GM18507 (cell line): ENCODE measurements around the gene DCXR.

Experiments used
- DNase-seq: peaks from one replicate; pipeline ENCODE4 v3.0.0; 2011; ENCODE audit warnings: low read depth; ENCODE audit not compliant: insufficient read length; ENCODE audit errors: extremely low spot score
- FAIRE-seq: peaks from 2 replicates; lab custom pipeline; 2011; peaks lifted over from hg19 to GRCh38; lab: Jason Lieb, UNC

Gene DCXR

DNA sequence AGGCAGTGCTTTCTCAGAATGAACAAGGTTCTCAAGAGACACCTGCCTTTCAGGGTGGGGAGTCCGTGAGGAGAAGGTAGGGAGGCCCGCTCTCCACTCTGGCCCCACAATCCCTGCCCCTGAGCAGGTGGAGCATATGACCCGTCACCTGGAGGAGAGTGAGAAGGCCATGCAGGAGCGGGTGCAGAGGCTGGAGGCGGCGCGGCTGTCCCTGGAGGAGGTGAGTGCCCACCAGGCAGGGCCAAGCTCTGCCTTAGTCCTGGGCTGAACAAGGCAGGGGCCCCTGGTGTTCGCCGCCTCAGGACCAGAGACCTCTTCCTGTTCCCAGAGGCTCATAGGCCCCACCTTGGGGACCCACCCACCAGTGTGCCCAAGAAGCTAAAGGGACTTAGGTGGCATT, 8.5 kb downstream of the DCXR start:
- FAIRE-seq (no peak), DNase-seq (no peak)

DNA sequence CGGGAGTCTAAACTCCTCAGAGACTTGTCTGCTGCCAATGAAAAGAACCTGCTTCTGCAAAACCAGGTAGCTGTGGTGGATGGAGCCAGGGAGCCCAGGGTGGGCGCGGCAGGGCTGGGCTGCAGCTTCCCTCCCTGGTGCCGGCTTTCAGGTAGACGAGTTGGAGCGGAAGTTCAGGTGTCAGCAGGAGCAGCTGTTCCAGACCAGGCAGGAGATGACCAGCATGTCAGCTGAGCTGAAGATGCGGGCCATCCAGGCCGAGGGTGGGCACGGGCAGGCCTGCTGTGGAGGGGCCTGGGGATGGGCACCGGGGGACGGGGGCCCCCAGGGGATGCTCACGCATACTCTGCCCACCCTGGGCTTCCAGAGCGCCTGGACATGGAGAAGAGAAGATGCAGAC, 9.3 kb downstream of the DCXR start:
- FAIRE-seq (no peak), DNase-seq (no peak)

DNA sequence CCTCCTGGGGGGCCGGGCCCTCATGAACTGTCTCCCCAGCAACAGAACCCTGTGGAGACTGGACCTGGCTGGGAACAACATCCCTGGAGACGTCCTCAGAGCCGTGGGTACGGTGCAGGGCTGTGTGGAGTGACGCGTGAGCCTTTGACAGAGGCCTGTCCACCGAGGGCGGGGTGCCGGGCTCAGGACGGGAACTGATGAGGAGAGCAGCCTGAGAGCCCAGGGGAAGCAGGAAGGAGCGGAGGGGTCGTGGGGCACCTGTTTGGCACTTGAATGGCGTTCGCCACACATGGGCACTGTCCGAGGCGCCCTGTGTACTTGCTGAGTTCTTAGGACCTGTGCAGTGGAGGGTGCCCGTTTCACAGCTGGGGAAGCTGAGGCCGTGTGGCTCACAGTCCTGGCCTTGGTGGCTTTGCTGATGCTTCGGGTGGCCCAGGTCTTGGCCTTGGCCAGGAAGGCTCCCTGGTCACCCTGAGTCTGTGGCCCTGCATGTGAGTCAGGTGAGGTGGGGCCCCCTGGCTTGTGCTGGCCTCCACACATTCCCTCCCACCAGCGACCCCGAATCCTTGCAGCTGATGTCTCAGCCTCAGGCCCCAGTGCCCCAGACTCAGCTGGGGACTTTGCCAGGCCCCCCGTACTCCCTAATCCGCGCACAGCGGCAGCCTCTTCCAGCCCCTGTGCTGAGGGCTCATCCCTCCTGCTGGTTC, 11.9 kb downstream of the DCXR start:
- DNase-seq, result no peak
- FAIRE-seq, result no peak

DNA sequence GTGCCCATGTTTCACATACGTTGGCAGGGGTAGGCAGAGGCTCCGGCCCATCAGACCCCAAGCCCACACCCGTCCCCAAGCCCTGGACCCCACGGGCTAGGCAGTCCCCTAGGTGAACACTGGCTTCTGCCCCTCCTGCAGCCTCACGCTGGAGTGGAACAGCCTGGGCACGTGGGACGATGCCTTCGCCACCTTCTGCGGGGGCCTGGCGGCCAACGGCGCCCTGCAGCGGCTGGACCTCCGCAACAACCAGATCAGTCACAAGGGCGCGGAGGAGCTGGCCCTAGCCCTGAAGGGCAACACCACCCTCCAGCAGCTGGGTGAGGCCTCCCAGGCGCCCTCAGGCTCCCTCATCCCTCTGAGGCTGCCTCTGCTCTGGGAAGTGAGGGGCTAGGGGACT, 12.6 kb downstream of the DCXR start:
- FAIRE-seq (no peak), DNase-seq (no peak)

DNA sequence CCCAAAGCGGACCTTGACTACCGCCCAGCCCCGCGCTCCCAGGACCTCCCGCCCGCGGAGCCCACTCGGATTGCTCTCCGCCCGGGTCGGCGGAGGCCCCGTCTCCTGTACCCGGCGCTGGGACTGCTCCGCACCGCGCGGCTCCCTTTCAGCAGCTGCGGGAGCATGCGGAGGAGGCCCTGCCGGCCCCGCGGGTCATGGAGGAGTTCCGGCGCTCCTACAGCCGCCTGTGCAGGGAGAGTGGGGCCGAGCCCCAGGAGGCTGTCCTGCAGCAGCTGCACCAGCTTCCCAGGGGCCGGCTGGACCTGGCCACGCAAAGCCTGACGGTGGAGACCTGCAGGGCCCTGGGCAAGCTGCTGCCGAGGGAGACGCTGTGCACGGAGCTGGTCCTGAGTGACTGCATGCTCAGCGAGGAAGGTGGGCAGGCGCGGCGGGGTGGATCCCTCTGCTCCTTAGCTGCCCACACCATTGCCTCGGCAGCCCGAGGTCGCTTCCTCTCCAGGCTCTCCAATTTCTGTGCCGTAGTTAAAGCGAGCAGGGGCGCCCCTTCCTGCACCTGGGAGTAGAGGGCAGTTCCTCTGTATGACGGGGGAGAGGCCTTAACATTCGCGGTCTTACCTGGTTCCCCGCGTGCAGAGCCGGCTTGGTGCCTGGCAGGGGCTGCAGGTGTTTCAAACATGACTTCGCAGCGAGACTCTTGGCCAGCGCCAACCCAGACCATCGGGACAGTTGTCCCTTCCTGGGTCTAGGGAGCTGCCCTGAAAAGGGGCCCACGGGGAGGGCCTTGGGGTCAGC, 13.9 kb downstream of the DCXR start:
- DNase-seq (no peak), FAIRE-seq (no peak)

DNA sequence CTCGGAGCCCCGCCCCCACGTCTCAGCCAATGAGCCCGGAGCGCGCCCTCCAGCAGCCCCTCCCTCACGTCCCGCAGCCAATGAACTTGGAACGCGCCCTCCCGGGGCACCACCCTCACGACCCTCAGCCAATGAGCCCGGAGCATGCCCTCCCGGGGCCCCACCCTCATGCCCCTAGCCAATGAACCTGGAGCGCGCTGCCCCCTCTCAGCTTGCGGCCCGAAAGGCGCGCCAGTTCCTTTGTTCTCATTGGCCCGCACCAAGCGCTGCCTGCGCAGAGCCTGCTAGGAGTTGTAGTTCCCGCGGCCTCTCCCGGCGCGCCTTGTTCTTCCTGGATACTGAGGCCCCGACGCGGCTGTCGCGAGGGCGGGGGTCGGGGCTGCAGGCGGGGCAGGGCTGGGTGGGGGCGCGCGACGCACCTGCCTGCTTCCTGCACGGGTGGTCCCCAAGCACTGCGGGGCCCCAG, 14.5 kb downstream of the DCXR start, which contains the start of gene LRRC45:
TSS of gene LRRC45 (plus strand) at position 325 of the 466 bp plus-strand sequence. CDS start 339 bp downstream, outside the sequence.
- FAIRE-seq, result peak; percentile 100
- peak; percentile 96 for DNase-seq

DNA sequence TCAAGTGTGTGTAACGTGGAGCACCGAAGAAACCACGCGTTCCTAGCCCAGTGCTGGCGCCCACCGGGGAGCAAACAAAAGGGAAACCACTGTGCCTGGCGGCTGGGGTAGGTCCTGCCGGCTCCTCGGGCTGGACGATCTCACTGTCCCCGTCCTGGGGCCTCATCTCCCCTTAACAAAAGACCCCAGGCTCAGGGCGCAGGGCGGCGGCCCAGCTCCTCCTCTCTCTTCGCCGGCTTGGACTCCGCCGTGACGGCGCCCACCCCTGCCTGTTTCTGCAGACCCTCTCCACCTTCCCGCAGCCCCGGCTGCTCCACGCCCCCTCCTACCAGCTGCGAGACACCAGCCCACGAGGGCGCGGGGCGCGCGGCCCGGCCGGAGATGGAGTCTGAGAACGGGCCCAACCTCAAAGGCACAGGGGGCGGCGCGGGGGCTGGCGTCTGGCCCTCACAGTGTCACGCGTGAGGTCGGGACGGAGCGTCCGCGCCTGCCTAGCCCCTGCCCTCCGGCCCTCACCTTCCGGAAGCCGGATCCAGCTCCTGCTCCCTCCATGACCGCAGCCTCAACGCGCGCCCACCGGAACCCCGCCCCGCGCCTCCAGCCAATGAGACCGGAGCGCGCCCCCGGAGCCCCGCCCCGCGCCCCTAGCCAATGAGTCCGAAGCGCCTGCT, 15.1 kb downstream of the DCXR start, which contains the start of gene CENPX:
TSS of gene CENPX (minus strand) at position 569 of the 671 bp plus-strand sequence. CDS start at position 552, 17 bp downstream.
- FAIRE-seq, result no peak

DNA sequence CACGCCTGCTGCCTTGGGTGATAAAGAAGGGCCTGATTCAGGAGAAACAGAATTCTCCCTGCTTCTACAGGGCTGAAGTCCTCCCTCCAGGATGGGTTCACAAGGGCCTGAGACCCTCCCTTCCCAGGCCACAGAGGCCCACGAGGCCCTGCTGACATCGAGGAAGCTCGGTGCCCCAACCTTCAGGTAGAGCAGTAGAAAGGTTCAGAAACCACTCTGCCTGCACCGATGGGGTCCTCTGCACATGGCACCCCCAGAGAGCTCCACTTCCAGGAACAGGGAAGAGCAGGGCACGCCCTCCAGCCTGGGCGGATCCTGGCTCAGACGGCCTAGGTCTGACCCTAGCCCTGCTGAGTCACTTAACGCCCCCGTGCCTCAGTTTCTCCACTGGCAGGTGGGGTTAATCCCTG, 15.6 kb downstream of the DCXR start:
- no peak for DNase-seq
- no peak for FAIRE-seq

More for the DNA sequence above, 15.1 kb downstream of the DCXR start, which contains the start of gene CENPX:
- no peak for DNase-seq

DNA sequence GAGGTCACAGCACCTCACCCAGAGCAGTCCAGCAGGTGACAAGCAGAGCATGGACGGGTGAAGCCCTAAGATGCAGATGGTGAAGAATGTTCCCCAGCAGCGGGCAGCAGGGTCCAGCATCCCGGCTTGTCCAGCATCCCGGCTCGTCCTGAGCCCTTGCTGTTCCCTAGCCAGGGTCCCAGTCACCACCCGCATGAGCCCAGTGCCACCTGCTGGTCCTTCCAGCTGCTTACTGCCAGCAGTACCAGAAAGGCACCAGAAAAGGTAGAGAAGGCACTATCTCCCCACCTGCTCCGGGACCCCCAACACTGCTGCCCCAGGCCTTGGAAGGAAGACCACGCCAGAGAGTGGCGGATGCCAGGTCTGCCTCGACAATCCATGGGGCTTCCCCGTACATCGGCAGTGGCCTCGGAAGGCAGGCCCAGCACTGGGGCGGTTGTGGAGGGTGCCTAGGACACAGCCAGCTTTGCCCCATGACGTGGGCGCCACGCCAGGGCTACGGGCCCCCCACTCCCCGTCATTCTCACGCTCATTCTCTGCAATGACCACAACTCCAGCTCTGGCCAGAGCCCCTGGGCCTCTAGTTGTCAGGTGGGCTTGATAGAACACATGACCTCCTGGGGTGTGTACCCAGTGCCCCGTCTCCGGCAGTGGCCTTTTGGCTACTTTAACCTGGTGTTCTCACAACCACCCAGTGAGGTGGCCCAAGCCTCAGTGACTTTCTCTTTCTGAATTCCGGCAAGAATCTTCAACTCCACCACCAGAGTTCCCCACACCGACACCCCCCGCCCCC, 16.2 kb downstream of the DCXR start:
- DNase-seq, result no peak
- peak; percentile 59 for FAIRE-seq

DNA sequence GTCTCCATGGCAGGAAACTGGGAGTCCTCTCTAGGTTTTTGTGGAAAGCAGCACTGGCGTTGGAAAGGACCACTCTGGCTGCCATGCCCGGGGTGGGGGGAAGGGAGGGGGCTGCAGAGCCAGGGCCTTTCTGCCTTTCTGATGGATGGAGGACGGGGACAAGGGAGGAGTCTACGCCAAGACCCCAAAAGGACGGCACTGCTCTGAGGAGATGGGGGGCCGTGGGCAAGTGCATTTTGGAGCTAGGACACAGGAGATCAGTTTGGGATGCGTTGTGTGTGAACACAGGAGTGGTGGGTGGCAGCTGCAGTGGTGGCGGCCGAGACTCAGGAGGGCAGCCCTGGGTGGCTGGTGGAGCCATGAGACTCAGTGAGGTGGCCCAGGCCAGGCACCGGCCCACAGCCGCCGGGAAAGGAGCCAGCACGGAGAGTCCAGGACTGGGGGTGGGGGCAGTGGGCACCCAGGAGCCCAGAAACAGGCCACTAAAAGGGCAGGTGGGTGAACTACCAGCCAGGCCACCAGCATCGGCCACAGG, 16.9 kb downstream of the DCXR start:
- FAIRE-seq, result no peak

DNA sequence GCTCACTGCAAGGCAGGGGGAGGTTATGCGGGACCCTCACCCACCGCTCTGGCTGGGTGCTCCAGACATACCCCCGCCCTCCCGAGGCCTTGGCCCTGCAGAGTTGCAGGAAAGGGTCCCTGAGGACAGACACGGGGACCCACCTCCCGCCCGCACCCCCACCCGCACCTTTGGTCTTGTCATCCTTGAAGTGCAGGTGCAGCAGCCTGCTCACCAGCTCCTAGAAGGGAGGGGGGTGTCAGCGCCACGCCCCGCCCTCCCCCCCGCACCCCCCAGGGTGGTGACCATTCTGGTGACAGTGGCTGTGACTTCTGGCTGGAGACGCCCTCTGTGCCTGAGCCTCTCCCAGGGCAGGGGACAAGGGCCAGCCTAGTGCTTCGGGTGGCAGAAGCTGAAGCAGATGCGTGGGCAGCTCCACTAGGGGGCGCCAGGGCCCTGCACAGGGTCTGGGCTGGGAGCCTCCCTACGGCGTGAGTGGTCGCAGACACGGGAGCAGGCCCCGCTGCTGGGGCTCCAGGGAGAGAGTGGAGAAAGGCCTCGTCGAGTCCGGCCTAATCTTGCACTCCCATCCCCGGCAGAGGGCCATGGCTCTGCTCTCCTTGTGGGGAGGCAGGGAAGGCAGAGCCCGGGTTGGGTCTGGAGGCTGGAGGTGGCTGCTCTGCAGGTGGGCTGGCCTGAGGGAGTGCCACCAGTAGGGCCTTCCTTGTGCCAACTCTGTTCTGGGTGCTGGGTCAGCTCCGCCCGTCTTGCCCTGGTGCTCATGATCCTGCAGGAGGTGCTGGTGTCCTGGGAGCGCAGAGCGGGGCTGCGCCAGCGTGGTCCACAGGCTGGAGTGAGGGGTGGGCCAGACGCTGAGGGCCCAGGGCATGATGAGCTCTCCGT, 17.6 kb downstream of the DCXR start:
- DNase-seq (no peak), FAIRE-seq (no peak)

More for the DNA sequence above, 16.9 kb downstream of the DCXR start:
- DNase-seq, result no peak

DNA sequence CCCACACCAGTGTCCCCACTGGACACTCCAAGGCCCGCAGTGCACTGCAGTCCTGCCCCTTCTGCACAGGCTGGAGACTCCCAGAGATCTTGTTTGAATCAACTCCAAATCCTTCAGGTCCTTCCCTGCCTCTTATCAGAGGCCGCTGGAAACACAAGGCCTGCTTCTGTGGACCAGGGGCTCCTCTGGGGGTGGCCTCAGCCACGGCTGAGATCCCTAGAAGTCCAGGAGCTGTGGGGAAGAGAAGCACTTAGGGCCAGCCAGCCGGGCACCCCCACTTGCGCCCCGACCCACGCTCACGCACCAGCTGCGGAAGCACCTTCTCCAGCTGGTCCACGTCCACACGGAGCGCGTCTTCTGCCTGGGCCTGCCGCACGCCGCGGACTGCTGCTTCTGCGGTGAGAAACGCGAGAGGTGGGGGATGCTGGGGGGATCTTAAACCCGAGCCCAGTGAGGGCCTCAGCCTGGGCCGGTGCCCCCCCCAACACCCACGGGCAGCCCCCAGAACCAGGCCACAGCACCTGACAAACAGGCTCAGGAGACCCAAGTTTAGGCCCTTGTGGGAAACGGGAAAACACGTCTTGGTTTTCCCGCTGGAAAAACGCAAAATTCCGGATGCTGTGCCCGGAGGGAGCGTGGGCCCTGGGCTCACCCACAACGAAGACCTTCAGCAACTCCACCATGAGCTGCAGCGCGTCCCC, 18.4 kb downstream of the DCXR start:
- DNase-seq (no peak), FAIRE-seq (no peak)

DNA sequence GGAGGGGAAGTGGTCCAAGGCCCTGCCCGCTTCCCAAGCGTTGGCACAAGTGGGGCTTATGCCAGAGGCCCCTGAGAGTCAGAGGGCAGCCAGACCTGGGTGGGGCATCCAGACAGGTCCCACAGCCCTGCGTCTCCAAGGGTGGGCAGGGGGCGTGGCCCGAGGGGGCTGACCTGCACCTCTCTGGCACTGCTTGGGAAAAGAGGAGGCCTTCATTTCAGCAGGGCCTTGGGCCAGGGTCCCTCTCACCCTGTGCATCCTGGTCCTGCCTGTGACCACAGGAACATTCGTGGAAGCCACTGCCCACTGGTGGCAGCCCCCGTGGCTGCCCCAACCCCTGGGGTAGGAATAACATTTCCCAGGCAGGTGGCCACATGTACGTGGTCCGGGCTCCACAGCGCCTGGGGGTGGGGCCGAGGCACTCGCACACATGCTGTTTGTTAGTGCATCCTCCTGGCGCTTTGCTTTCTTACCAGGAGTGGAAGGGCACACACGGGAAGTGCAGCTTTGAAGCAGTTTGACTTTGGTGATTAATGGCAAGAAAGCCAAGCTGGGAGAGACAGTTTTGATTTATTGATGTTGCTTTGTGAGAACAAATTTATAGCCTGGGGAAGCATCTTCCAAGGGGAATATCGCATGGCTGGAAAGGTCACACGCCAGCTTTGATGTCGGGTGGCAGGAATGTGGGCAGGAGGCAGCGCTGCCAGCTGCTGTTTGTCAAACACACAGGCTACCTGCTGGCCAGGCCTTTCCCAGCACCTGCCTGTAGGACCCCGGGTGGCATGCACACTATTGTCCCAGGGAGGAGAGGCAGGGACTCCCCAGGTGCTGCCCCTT, 19.1 kb downstream of the DCXR start:
- DNase-seq (no peak), FAIRE-seq (no peak)

DNA sequence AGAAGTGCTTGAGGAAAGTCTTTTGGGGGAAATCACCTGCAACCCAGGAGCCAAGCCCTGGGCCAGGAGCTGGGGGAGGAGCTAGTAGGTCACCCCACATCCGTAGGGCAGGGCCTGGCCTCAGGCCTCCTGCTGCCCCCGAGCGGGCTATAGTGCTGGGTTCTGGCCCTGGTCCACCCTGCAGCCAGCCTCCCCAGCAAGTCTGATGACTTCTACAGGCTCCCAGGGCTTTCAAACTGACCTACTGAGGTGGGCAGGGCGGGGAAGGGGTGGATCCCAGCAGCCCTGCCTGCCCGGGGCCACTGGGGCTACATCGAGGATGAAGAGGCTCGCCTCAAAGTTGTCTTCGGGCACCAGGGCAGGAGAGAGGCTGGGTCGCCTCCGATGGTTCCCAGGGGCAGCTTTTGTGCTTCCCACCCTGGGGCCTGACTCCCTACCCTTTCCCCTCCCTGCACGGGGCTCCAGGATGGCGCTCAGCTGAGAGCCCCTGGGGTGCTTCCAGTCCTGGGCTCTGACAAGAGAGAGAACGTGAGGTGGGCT, 19.8 kb downstream of the DCXR start:
- FAIRE-seq (no peak), DNase-seq (no peak)

DNA sequence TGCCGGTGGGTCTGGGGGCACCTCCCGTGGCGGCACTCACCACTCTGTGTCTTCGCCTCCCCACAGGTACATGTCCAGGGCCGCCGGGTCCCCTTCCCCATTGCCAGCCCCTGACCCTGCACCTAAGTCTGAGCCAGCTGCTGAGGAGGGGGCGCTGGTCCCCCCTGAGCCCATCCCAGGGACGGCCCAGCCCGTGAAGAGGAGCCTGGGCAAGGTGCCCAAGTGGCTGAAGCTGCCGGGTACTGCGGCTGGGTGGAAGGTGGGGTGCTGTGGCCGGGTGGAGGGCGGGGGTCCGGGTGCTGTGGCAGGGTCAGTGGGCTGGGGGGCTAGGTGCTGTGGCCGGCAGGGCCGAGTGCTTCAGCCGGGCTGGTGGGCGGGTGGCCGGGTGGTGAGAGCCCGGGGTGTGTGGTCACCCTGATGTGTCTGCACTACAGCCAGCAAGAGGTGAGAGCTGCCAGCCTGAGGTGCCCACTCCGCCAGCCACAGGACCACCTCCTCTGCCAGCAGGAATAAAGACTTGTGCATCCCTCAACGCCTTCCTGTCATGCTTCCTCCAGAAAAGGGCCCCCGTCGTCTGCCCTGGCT, 20.5 kb downstream of the DCXR start:
- FAIRE-seq, result no peak
- DNase-seq, result no peak
